Calu3 (cell line): ENCODE measurements around the gene SLC39A9. TPM values are rescaled to one million over a fixed set of nuclear protein-coding genes. Genes with fewer than 3 reads are reported as not detected.

Experiments used
- BruUV-seq: library from RNA; stranded (reverse); fragments of 400-500 nt; replicated peaks from 2 replicates; lab custom pipeline; 2021; lab: Mats Ljungman, UMichigan
- CTCF ChIA-PET: fragments of 300-600 bp; sonication (Branson Sonifier 250); formaldehyde crosslinking; loops from one replicate; lab custom pipeline; 2022; ENCODE audit warnings: antibody characterized with exemption; lab: Charles Lee
- DNase-seq: peaks from one replicate; pipeline ENCODE4 v3.0.0; 2022
- H3K27ac Mint-ChIP-seq: one replicate; pipeline ENCODE4 v1.8.0; 2022; ENCODE audit warnings: mixed read lengths; ENCODE audit not compliant: unreplicated experiment
- H3K27me3 Mint-ChIP-seq: one replicate; pipeline ENCODE4 v1.8.0; 2022; ENCODE audit warnings: mixed read lengths; ENCODE audit not compliant: unreplicated experiment
- H3K36me3 Mint-ChIP-seq: one replicate; pipeline ENCODE4 v1.8.0; 2022; ENCODE audit warnings: mild to moderate bottlenecking, moderate library complexity, mixed read lengths; ENCODE audit not compliant: insufficient read depth, unreplicated experiment
- H3K4me1 Mint-ChIP-seq: one replicate; pipeline ENCODE4 v1.8.0; 2022; ENCODE audit warnings: mild to moderate bottlenecking, low read depth, mixed read lengths; ENCODE audit not compliant: unreplicated experiment
- H3K4me3 Mint-ChIP-seq: one replicate; pipeline ENCODE4 v1.8.0; 2022; ENCODE audit warnings: mild to moderate bottlenecking, low read depth, moderate library complexity, mixed read lengths; ENCODE audit not compliant: unreplicated experiment
- H3K9me3 Mint-ChIP-seq: one replicate; pipeline ENCODE4 v1.8.0; 2022; ENCODE audit warnings: low read depth, mixed read lengths; ENCODE audit not compliant: unreplicated experiment
- intact Hi-C: fragments of 100-400 bp; cut with micrococcal nuclease; formaldehyde crosslinking; loops from one replicate; pipeline ENCODE4 v1.10.0; 2022; ENCODE audit not compliant: unreplicated experiment
- total RNA-seq: library from RNA; stranded (reverse); gene quantifications from 2 replicates; pipeline ENCODE4 v1.2.3, GENCODE V29; 2022
- TF ChIP-seq, protein P1 (sequence below): fragments of 200-600 bp; IDR thresholded peaks from one replicate; pipeline ENCODE4 v1.8.0; 2022; ENCODE audit warnings: antibody characterized with exemption; ENCODE audit not compliant: unreplicated experiment

Gene SLC39A9
- total RNA-seq, 1 experiment from 2014 or later, result 94.7 TPM

GRCh38 chr14:69464379-69464778, 65.9 kb downstream of the SLC39A9 start:
- CTCF ChIA-PET, result interaction anchor here (1.0 kb wide), 1 partner anchor 11 kb away, joined by 6 read pairs; no protein-coding TSS in a partner anchor
- Mint-ChIP-seq H3K27ac (no peak overlapping the region), H3K4me3 (no peak overlapping the region), H3K36me3 (no peaks in the 10 kb centered on the region), H3K9me3 (no peaks in the 10 kb centered on the region), H3K27me3 (no peaks in the 10 kb centered on the region), H3K4me1 (peaks cover 16% of the 10 kb centered on the region)
- intact Hi-C loops, result loop anchor here (5.0 kb wide), 2 partner anchors 202 to 337 kb away; partner anchors contain the start of gene GALNT16
- BruUV-seq, result no TSS peak
- no peak for DNase-seq
- TF ChIP-seq, protein P1, sequence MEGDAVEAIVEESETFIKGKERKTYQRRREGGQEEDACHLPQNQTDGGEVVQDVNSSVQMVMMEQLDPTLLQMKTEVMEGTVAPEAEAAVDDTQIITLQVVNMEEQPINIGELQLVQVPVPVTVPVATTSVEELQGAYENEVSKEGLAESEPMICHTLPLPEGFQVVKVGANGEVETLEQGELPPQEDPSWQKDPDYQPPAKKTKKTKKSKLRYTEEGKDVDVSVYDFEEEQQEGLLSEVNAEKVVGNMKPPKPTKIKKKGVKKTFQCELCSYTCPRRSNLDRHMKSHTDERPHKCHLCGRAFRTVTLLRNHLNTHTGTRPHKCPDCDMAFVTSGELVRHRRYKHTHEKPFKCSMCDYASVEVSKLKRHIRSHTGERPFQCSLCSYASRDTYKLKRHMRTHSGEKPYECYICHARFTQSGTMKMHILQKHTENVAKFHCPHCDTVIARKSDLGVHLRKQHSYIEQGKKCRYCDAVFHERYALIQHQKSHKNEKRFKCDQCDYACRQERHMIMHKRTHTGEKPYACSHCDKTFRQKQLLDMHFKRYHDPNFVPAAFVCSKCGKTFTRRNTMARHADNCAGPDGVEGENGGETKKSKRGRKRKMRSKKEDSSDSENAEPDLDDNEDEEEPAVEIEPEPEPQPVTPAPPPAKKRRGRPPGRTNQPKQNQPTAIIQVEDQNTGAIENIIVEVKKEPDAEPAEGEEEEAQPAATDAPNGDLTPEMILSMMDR, result no peak

GRCh38 chr14:69464829-69465228, 66.3 kb downstream of the SLC39A9 start:
- CTCF ChIA-PET, result interaction anchor here (0.6 to 1.0 kb wide), 5 partner anchors 11 to 525 kb away, joined by 3 to 6 read pairs (median 4); no protein-coding TSS in a partner anchor
- H3K4me1 Mint-ChIP-seq, result peaks cover 16% of the 10 kb centered on the region
- peak overlapping the region; percentile 32 for H3K27ac Mint-ChIP-seq
- no TSS peak for BruUV-seq
- intact Hi-C loops, result loop anchor here (1.0 to 5.0 kb wide), 3 partner anchors 87 to 338 kb away; partner anchors contain the start of gene GALNT16
- TF ChIP-seq, protein P1, result no peak
- H3K4me3 Mint-ChIP-seq, result no peak overlapping the region
- H3K27me3 Mint-ChIP-seq, result no peaks in the 10 kb centered on the region
- no peaks in the 10 kb centered on the region for H3K36me3 Mint-ChIP-seq
- DNase-seq, result peak; percentile 72
- H3K9me3 Mint-ChIP-seq, result no peaks in the 10 kb centered on the region

- Mint-ChIP-seq H3K9me3 (no peaks in the 10 kb centered on the region), H3K4me3 (no peak overlapping the region), H3K36me3 (no peaks in the 10 kb centered on the region), H3K4me1 (peaks cover 13% of the 10 kb centered on the region), H3K27ac (no peak overlapping the region), H3K27me3 (no peaks in the 10 kb centered on the region)
- no TSS peak for BruUV-seq
- TF ChIP-seq, protein P1, result no peak
- DNase-seq, result no peak
- CTCF ChIA-PET, result interaction anchor here (0.8 kb wide), 1 partner anchor 25 kb away, joined by 3 read pairs; no protein-coding TSS in a partner anchor
- intact Hi-C loops, result no loop called here
Measured at GRCh38 chr14:69468949-69469348, 70.5 kb downstream of the SLC39A9 start.

DNA sequence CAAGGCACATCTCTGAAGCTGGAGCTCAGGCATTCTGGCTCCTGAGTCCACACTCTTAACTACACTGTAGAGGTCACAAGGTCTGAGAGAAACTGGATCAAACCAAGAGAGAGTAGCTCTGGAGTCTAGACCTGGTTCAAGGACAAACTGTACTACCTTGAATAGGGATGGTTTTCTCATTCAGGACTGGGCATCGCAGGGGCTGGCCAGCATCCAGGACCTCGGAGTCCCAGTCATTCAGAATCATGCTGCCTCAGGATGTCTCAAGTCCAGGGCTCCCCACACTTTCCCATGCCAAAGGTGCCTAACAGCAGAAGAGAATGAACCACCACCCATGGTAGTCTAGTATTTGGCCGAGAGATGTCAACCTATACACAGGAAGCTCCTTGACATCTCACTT, 72.9 kb downstream of the SLC39A9 start:
- intact Hi-C loops, result loop anchor here (10.0 kb wide), 1 partner anchor 103 kb away; the partner anchor contains the start of gene CCDC177
- CTCF ChIA-PET, result no interaction called here
- Mint-ChIP-seq H3K9me3 (no peaks in the 10 kb centered on the region), H3K36me3 (no peaks in the 10 kb centered on the region), H3K27me3 (peaks cover under 1% of the 10 kb centered on the region), H3K4me3 (no peak overlapping the region), H3K27ac (no peak overlapping the region), H3K4me1 (no peaks in the 10 kb centered on the region)
- BruUV-seq, result no TSS peak
- no peak for DNase-seq
- TF ChIP-seq, protein P1, result no peak
